K562 (cell line): ENCODE data around the gene CDK11A. TPM values are rescaled to one million over a fixed set of nuclear protein-coding genes. Genes with fewer than 3 reads are reported as not detected.
"Not testable (repeated sequence)": the region's sequence is repeated elsewhere in the genome, so short reads cannot be mapped to it uniquely, and the experiment has no call there.

ENCODE experiments used
- ATAC-seq: fragments of 200-7000 bp; cut with Tn5 transposase; 3 replicates; pipeline ENCODE4 v1.9.1; 2020; ENCODE audit warnings: moderate library complexity
- BruUV-seq: library from RNA; stranded (reverse); fragments of 400-500 nt; replicated peaks from 2 replicates; lab custom pipeline; 2021; lab: Mats Ljungman, UMichigan
- CTCF ChIA-PET: fragments of 300-600 bp; formaldehyde crosslinking; extraction: SDS; loops from one replicate; lab custom pipeline; 2021; ENCODE audit warnings: low intra/inter-chr PET ratio; lab: Yijun Ruan, JAX
- POLR2A ChIA-PET: fragments of 300-600, 350-650 bp; sonication (Branson Sonifier 250); formaldehyde crosslinking; extraction: SDS; loops from one replicate; lab custom pipeline; 2021; ENCODE audit warnings: antibody characterized with exemption, inconsistent platforms; lab: Yijun Ruan, JAX
- DNase-seq, 4 experiments: peaks; one replicate each; pipeline versions ENCODE4 v3.0.0 to v3.0.0-alpha.2; 2011 to 2018; ENCODE audit warnings: low spot score in 3 of 4, mixed read lengths in 3 of 4; ENCODE audit errors: extremely low read depth in 1 of 4
- FAIRE-seq: peaks from 2 replicates; lab custom pipeline; 2011; peaks lifted over from hg19 to GRCh38; lab: Jason Lieb, UNC
- H2AFZ ChIP-seq: 2 replicates; pipeline ENCODE4 v1.6.0; 2011; ENCODE audit warnings: low read depth, low read length, control low read depth, inconsistent platforms
- H3K27ac ChIP-seq: fragments of 200-600 bp; 3 replicates; pipeline ENCODE4 v1.8.0; 2011; ENCODE audit warnings: low read depth, mild to moderate bottlenecking, control low read depth, inconsistent platforms, low read length, moderate library complexity, mixed read lengths; ENCODE audit errors: extremely low read depth
- H3K27me3 ChIP-seq, 2 experiments: fragments of 300-600 bp in 1 of 2; 2 replicates in 1 of 2; 3 replicates in 1 of 2; pipeline versions ENCODE4 v1.6.0 to v1.8.0; 2011; ENCODE audit warnings: inconsistent platforms in 2 of 2, low read length in 2 of 2, mild to moderate bottlenecking in 1 of 2, mixed read lengths in 1 of 2, moderate library complexity in 1 of 2; ENCODE audit not compliant: control insufficient read depth in 2 of 2, insufficient read depth in 2 of 2
- H3K36me3 ChIP-seq: fragments of 300-600 bp; 3 replicates; pipeline ENCODE4 v1.8.0; 2011; ENCODE audit warnings: mild to moderate bottlenecking, low read length, inconsistent platforms; ENCODE audit not compliant: control insufficient read depth, insufficient read depth
- H3K4me1 ChIP-seq, 2 experiments: fragments of 200-600 bp in 1 of 2; replicated peaks in 1 of 2; 2 replicates in 1 of 2; 3 replicates in 1 of 2; pipeline versions ENCODE4 v1.5.1 to v1.8.0; 2011; ENCODE audit warnings: inconsistent platforms in 2 of 2, low read length in 2 of 2, mild to moderate bottlenecking in 1 of 2, mixed read lengths in 1 of 2, moderate library complexity in 1 of 2; ENCODE audit not compliant: control insufficient read depth in 2 of 2, insufficient read depth in 2 of 2
- H3K4me2 ChIP-seq: 2 replicates; pipeline ENCODE4 v1.6.1; 2011; ENCODE audit warnings: low read length, control low read depth, inconsistent platforms, mixed read lengths; ENCODE audit not compliant: insufficient read depth
- H3K4me3 ChIP-seq: fragments of 200-600 bp; sonication (generic), shearing (Covaris generic); 2 replicates; pipeline ENCODE4 v1.5.1; 2016; ENCODE audit warnings: control low read depth, inconsistent platforms
- H3K79me2 ChIP-seq: fragments of 200-600 bp; 3 replicates; pipeline ENCODE4 v1.8.0; 2011; ENCODE audit warnings: low read length, inconsistent platforms; ENCODE audit not compliant: control insufficient read depth, insufficient read depth
- H3K9ac ChIP-seq, 2 experiments: 2 replicates each; pipeline versions ENCODE4 v1.6.0 to v1.6.1; 2011; ENCODE audit warnings: low read depth in 2 of 2, low read length in 2 of 2, control low read depth in 1 of 2, inconsistent platforms in 1 of 2, mild to moderate bottlenecking in 1 of 2, mixed read lengths in 1 of 2; ENCODE audit not compliant: insufficient read depth in 1 of 2
- H3K9me1 ChIP-seq: one replicate; pipeline ENCODE4 v1.6.0; 2011; ENCODE audit warnings: inconsistent platforms, mild to moderate bottlenecking, low read length, moderate library complexity; ENCODE audit not compliant: control insufficient read depth, insufficient read depth
- H3K9me3 ChIP-seq: replicated peaks from 2 replicates; pipeline ENCODE4 v1.5.1; 2011; ENCODE audit warnings: low read depth, low read length, inconsistent platforms; ENCODE audit not compliant: control insufficient read depth, insufficient read depth
- H4K20me1 ChIP-seq: replicated peaks from 2 replicates; pipeline ENCODE4 v1.6.1; 2011; ENCODE audit warnings: low read length, inconsistent platforms, mixed read lengths; ENCODE audit not compliant: control insufficient read depth, insufficient read depth
- CREB1 ChIP-seq, 2 experiments: sonication (generic) in 1 of 2; formaldehyde crosslinking in 1 of 2; IDR thresholded peaks; 2 replicates each; pipeline versions ENCODE4 v1.6.1 to v1.8.0; 2012 to 2022; ENCODE audit warnings: inconsistent platforms in 1 of 2, mild to moderate bottlenecking in 1 of 2, missing genetic modification reagents in 1 of 2, moderate library complexity in 1 of 2
- CTBP1 ChIP-seq: fragments of 450-650 bp; IDR thresholded peaks from 2 replicates; pipeline ENCODE4 v1.6.1; 2016; ENCODE audit warnings: borderline replicate concordance
- L3MBTL2 ChIP-seq: fragments of 450-650 bp; IDR thresholded peaks from 2 replicates; pipeline ENCODE4 v1.6.1; 2016; ENCODE audit warnings: mild to moderate bottlenecking, moderate library complexity
- MCM7 ChIP-seq, 2 experiments: fragments of 450-650 bp; IDR thresholded peaks; 2 replicates each; pipeline ENCODE4 v1.6.1; 2016 to 2018
- POLR2G ChIP-seq: fragments of 200-400 bp; formaldehyde crosslinking; IDR thresholded peaks from 2 replicates; pipeline ENCODE4 v1.6.1; 2017; ENCODE audit warnings: low read depth, mild to moderate bottlenecking, antibody characterized with exemption, low read length, moderate library complexity
- SMAD4 ChIP-seq: fragments of 250-450 bp; sonication (Bioruptor Pico); conservative IDR thresholded peaks from 2 replicates; pipeline ENCODE4 v1.8.0; 2021; ENCODE audit warnings: inconsistent platforms, mild to moderate bottlenecking, moderate library complexity
- WGBS: fragments of 100-300 bp; shearing (Covaris generic); methylation state at CpG from one replicate; pipeline ENCODE4 v1.1.6; 2016; ENCODE audit warnings: low coverage, mixed read lengths; ENCODE audit not compliant: insufficient coverage; ENCODE audit errors: missing lambda C conversion rate; 5-methylcytosine and 5-hydroxymethylcytosine counted together
- in situ Hi-C: fragments of 300-500 bp; cut with MboI; formaldehyde crosslinking; loops from 4 replicates; pipeline ENCODE4 v1.15.0; 2018; ENCODE audit warnings: inconsistent platforms, mixed read lengths
- intact Hi-C: fragments of 100-400 bp; cut with micrococcal nuclease; formaldehyde crosslinking; loops from 2 replicates; pipeline ENCODE4 v1.14.2; 2022
- polyA plus RNA-seq, 8 experiments: library from polyadenylated mRNA; depleted of rRNA in 4 of 8; stranded (reverse) in 5 of 8; unstranded in 3 of 8; fragments of >200 nt; fragmentation: Nextera tagmentation in 2 of 8; fragmentation: Illumina TruSeq in 1 of 8; extraction: Ambion mirVana in 2 of 8; extraction: Trizol in 1 of 8; gene quantifications; 2 replicates each; pipeline versions ENCODE4 v1.2.1 to v1.2.3, GENCODE V29; 2011 to 2014; ENCODE audit warnings: inconsistent platforms in 1 of 8, missing spikeins in 1 of 8
- total RNA-seq, 7 experiments: library from RNA; depleted of rRNA in 6 of 7; stranded (reverse); fragments of >200 nt in 6 of 7; fragmentation: Illumina TruSeq in 2 of 7; extraction: Trizol in 2 of 7; gene quantifications; 2 replicates each; pipeline versions ENCODE4 v1.2.1 to v1.2.3, GENCODE V29; 2011 to 2021; ENCODE audit warnings: low replicate concordance in 1 of 7

The CDK11A gene
- total and polyA plus RNA-seq, 9 of the 15 experiments (the other 6 are each of a cell fraction or from before 2014, with no cell fraction given), result 4.5 to 71.0 (median 43.9) TPM

- H3K79me2 ChIP-seq, H3K9me3 ChIP-seq, in situ Hi-C loops, BruUV-seq, H3K9ac ChIP-seq, intact Hi-C loops, H2AFZ ChIP-seq, CTCF ChIA-PET, DNase-seq, FAIRE-seq, ATAC-seq, H3K27ac ChIP-seq, H4K20me1 ChIP-seq, H3K27me3 ChIP-seq, H3K4me3 ChIP-seq, H3K4me2 ChIP-seq, H3K4me1 ChIP-seq, H3K9me1 ChIP-seq, POLR2A ChIA-PET: not testable (repeated sequence)
- WGBS, result 94% methylated on average over 27 of the region's 27 CpGs
- peak; percentile 49 for TF ChIP-seq POLR2G
- peaks cover 18% of the 10 kb centered on the region; the same call in 1 of the 3 replicates for H3K36me3 ChIP-seq
These were observed 19.7 kb downstream of the CDK11A start for GRCh38 chr1:1704284-1704957.

DNA sequence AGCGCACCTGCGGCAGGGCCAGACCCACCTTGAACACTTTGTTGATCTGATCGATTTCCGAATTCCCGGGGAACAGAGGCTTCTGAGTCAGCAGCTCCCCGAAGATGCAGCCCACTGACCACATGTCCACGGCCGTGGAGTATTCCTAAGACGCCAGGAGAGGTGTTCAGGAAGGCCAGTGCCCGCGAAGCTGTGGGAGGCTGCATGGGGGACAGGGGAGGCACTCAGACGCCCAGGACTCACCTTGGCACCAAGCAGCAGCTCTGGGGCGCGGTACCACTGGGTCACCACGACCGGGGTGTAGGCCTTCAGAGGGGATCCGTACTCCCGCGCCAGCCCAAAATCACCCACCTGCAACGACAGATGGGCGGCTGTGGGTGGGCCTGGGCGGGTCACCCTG is 20.4 kb downstream of the CDK11A start:
- no peak overlapping the region for H3K27ac ChIP-seq
- H2AFZ ChIP-seq, result no peak overlapping the region
- over 99% methylated on average over 16 of the region's 22 CpGs for WGBS
- ChIA-PET POLR2A (interaction anchor here (0.7 kb wide), 1 partner anchor 280 kb away, joined by 3 read pairs; no protein-coding TSS in a partner anchor), CTCF (no interaction called here)
- in situ Hi-C loops, result no loop called here
- H4K20me1 ChIP-seq, result no peaks in the 10 kb centered on the region
- peaks cover 18% of the 10 kb centered on the region; the same call in 1 of the 3 replicates for H3K36me3 ChIP-seq
- ATAC-seq, result no peak
- intact Hi-C loops, result no loop called here
- no peaks in the 10 kb centered on the region for H3K79me2 ChIP-seq
- no TSS peak for BruUV-seq
- TF ChIP-seq MCM7 (IDR thresholded peaks at IDR 0.05), result no peak
- TF ChIP-seq L3MBTL2, result no peak
- no peak for TF ChIP-seq SMAD4 (CRISPR knock-in tag)
- TF ChIP-seq CTBP1, result no peak
- TF ChIP-seq CREB1 (IDR thresholded peaks at IDR 0.05), result no peak
- no peak for TF ChIP-seq CREB1 (CRISPR knock-in tag; IDR thresholded peaks at IDR 0.05)
- no peak for DNase-seq
- no peak overlapping the region for H3K4me2 ChIP-seq
- no peak overlapping the region for H3K9ac ChIP-seq
- no peaks in the 10 kb centered on the region for H3K27me3 ChIP-seq
- H3K4me1 ChIP-seq, result no peaks in the 10 kb centered on the region
- FAIRE-seq, result no peak
- H3K9me1 ChIP-seq, result no peaks in the 10 kb centered on the region
- no peak overlapping the region for H3K4me3 ChIP-seq
- H3K9me3 ChIP-seq, result no peaks in the 10 kb centered on the region

DNA sequence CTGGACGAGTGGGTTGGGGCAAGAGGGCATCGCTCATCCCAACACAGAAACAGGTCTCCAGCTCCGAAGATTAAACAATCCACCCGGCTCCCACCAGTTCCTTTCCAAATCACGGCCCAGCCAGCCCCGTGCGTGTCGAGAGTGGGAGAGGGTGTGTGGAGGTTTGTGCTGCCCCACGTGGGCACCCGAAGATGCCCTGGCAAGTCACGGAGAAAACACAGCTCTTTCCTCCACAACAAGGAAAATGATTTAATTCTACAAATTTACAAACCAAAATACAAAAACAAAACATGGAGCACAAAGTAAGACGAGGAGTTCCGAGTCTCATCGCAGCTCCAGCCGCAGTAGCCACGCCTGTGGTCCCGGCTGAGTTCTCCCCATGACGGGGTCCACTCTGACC is 21.7 kb downstream of the CDK11A start:
- H3K4me1 ChIP-seq, H4K20me1 ChIP-seq, BruUV-seq, H3K27me3 ChIP-seq, H3K4me2 ChIP-seq, DNase-seq, H3K4me3 ChIP-seq, H3K9me1 ChIP-seq, H3K9ac ChIP-seq, H3K27ac ChIP-seq, intact Hi-C loops, H3K9me3 ChIP-seq, H3K79me2 ChIP-seq, H2AFZ ChIP-seq, ATAC-seq, POLR2A ChIA-PET, in situ Hi-C loops, CTCF ChIA-PET: not testable (repeated sequence)
- FAIRE-seq, result peak; percentile 74
- peaks cover 18% of the 10 kb centered on the region; the same call in 1 of the 3 replicates for H3K36me3 ChIP-seq
- WGBS, result 90% methylated on average over 2 of the region's 18 CpGs
